ENCODE results near the gene DPF3. TPM values are rescaled to one million over a fixed set of nuclear protein-coding genes. Genes with fewer than 3 reads are reported as not detected.

DPF3 gene
- total RNA-seq, 4 donors from 2014 or later = 16.7 to 27.8 (median 20.3) TPM

- H3K4me3 ChIP-seq = no peak overlapping the region
- peaks cover 30 to 36% of the 10 kb centered on the region in 2 donors for H3K4me1 ChIP-seq
- ATAC-seq = no peak
- H3K36me3 ChIP-seq = no peaks in the 10 kb centered on the region
- H3K27me3 ChIP-seq = no peaks in the 10 kb centered on the region
- peak overlapping the region; percentile 14 to 75 (median 41) for H3K27ac ChIP-seq
- in situ Hi-C loops (cut with MboI; ENCODE audit: low sequenced_read_pairs in 4 of 4) = no loop called here
- intact Hi-C loops (cut with DNase I; ENCODE audit: low total_unique reads) = no loop called here
- TF ChIP-seq POLR2A (IDR thresholded peaks at IDR 0.05) (no peak), CTCF (IDR thresholded peaks at IDR 0.05 in 4 of 5, conservative IDR thresholded peaks at IDR 0.05 in 1 of 5) (no peak)
- no peak for DNase-seq
- H3K9me3 ChIP-seq = no peaks in the 10 kb centered on the region
Measured at GRCh38 chr14:72826039-72826438, 67.9 kb downstream of the DPF3 start.

- ATAC-seq (no peak), DNase-seq (no peak)
- Histone ChIP-seq H3K9me3 (no peaks in the 10 kb centered on the region), H3K4me3 (no peak overlapping the region), H3K27me3 (no peaks in the 10 kb centered on the region), H3K4me1 (peaks cover 27 to 30% of the 10 kb centered on the region in 2 donors), H3K36me3 (no peaks in the 10 kb centered on the region), H3K27ac (peak overlapping the region; percentile 14 to 75 (median 41))
- in situ Hi-C loops (cut with MboI; ENCODE audit: low sequenced_read_pairs in 4 of 4) = no loop called here
- intact Hi-C loops (cut with DNase I; ENCODE audit: low total_unique reads) = no loop called here
- no peak for TF ChIP-seq CTCF (IDR thresholded peaks at IDR 0.05 in 4 of 5, conservative IDR thresholded peaks at IDR 0.05 in 1 of 5)
- TF ChIP-seq POLR2A (IDR thresholded peaks at IDR 0.05) = no peak
Measured at GRCh38 chr14:72825486-72825885, 68.4 kb downstream of the DPF3 start.

- DNase-seq = no peak
- H3K36me3 ChIP-seq = no peaks in the 10 kb centered on the region
- H3K27ac ChIP-seq = peak overlapping the region in 2 of 4 donors; percentile 60 to 75
- H3K27me3 ChIP-seq = no peaks in the 10 kb centered on the region
- in situ Hi-C loops (cut with MboI; ENCODE audit: low sequenced_read_pairs in 4 of 4) (no loop called here), intact Hi-C loops (cut with DNase I; ENCODE audit: low total_unique reads) (no loop called here)
- no peak overlapping the region for H3K4me3 ChIP-seq
- H3K9me3 ChIP-seq = no peaks in the 10 kb centered on the region
- no peak for TF ChIP-seq CTCF (IDR thresholded peaks at IDR 0.05 in 4 of 5, conservative IDR thresholded peaks at IDR 0.05 in 1 of 5)
- TF ChIP-seq POLR2A (IDR thresholded peaks at IDR 0.05) = no peak
- ATAC-seq = no peak
- peaks cover 19 to 24% of the 10 kb centered on the region in 2 donors for H3K4me1 ChIP-seq
Measured at GRCh38 chr14:72824051-72824450, 69.8 kb downstream of the DPF3 start.

- Histone ChIP-seq H3K27ac (peak overlapping the region in 3 of 4 donors; percentile 28 to 75 (median 31)), H3K36me3 (no peaks in the 10 kb centered on the region), H3K4me1 (peaks cover 11 to 20% of the 10 kb centered on the region in 2 donors), H3K4me3 (no peak overlapping the region), H3K27me3 (no peaks in the 10 kb centered on the region), H3K9me3 (no peaks in the 10 kb centered on the region)
- ATAC-seq (no peak), DNase-seq (no peak)
- intact Hi-C loops (cut with DNase I; ENCODE audit: low total_unique reads) (no loop called here), in situ Hi-C loops (cut with MboI; ENCODE audit: low sequenced_read_pairs in 4 of 4) (no loop called here)
- TF ChIP-seq CTCF (IDR thresholded peaks at IDR 0.05 in 4 of 5, conservative IDR thresholded peaks at IDR 0.05 in 1 of 5) (no peak), POLR2A (IDR thresholded peaks at IDR 0.05) (no peak)
Measured at GRCh38 chr14:72822946-72823611, 70.8 kb downstream of the DPF3 start.

Measured in gastrocnemius medialis (tissue), 4 donors.